Pancreas (tissue), 10 donors: ENCODE results near the gene HES2. TPM values are rescaled to one million over a fixed set of nuclear protein-coding genes. Genes with fewer than 3 reads are reported as not detected.
"Not testable (repeated sequence)": the region's sequence is repeated elsewhere in the genome, so short reads cannot be mapped to it uniquely, and the experiment has no call there.

Source experiments
- ATAC-seq, 4 donors: fragments of 200-7000 bp; cut with Tn5 transposase; one replicate each; pipeline versions ENCODE4 v1.8.0 to v1.9.1; 2020; ENCODE audit warnings: mild to moderate bottlenecking in 4 of 4, moderate library complexity in 4 of 4
- DNase-seq, 6 donors: peaks; one replicate each; pipeline ENCODE4 v3.0.0-alpha.2; 2020
- FAIRE-seq: peaks from 2 replicates; lab custom pipeline; 2012; peaks lifted over from hg19 to GRCh38; lab: Jason Lieb, UNC
- H3K27ac ChIP-seq, 4 donors: fragments of 200-600 bp; sonication (generic); 1 replicate in 3 of 4; 2 replicates in 1 of 4; pipeline versions ENCODE4 v1.5.0 to v1.8.0; 2020
- H3K27me3 ChIP-seq, 4 donors: fragments of 200-600 bp; one replicate each; pipeline ENCODE4 v1.8.0; 2021
- H3K36me3 ChIP-seq, 3 donors: fragments of 200-600 bp; sonication (generic) in 1 of 3; one replicate each; pipeline versions ENCODE4 v1.5.0 to v1.8.0; 2020 to 2021
- H3K4me1 ChIP-seq, 3 donors: fragments of 200-600 bp; one replicate each; pipeline ENCODE4 v1.8.0; 2021
- H3K4me3 ChIP-seq, 4 donors: fragments of 200-600 bp; sonication (generic) in 2 of 4; one replicate each; pipeline versions ENCODE4 v1.5.0 to v1.8.0; 2020 to 2021
- H3K9me3 ChIP-seq, 4 donors: fragments of 200-600 bp; one replicate each; pipeline ENCODE4 v1.8.0; 2021
- WGBS, 2 donors: extraction: QIAGEN DNeasy Blood & Tissue Kit; methylation state at CpG; one replicate each; pipeline ENCODE4 v1.1.7; 2013; 5-methylcytosine and 5-hydroxymethylcytosine counted together
- intact Hi-C, 3 donors: fragments of 100-400 bp; cut with DNase I; formaldehyde crosslinking; loops; one replicate each; pipeline versions ENCODE4 v1.11.1 to v1.14.2; 2022
- microRNA-seq, 2 donors: library from miRNA; unstranded; fragments of <30 nt; microRNA quantifications; one replicate each; pipeline versions ENCODE4 to v1.1.0, GENCODE V29; 2019 to 2020
- polyA plus RNA-seq, 2 donors: library from polyadenylated mRNA; stranded (reverse); fragments of 200-250 nt; gene quantifications; one replicate each; pipeline ENCODE4 v1.2.3, GENCODE V29; 2013
- total RNA-seq, 6 donors: library from RNA; stranded (reverse); fragmentation: NEBNext Ultra II Directional in 4 of 6; extraction: Animal tissue kit (Norgen Biotek cat#: 25700) in 4 of 6; gene quantifications; one replicate each; pipeline versions ENCODE4 v1.2.1 to v1.2.4, GENCODE V29; 2021 to 2023
- TF ChIP-seq, protein P1 (sequence below), 4 donors: fragments of 200-600 bp; sonication (generic) in 3 of 4; IDR thresholded peaks; one replicate each; pipeline versions ENCODE4 v1.5.0 to v1.8.0; 2021; ENCODE audit warnings: antibody characterized with exemption in 4 of 4
- donor health status: healthy with polysubstance abuse.
- donor health status: DM: no; HTN: no; CAD: no; lungs with moderate emphysema.
- donor health status: DM: no; HTN: no; CAD: no.
- donor health status: control.
- donor health status: control.
- donor health status: Bipolar disorder and iron deficiency.
- donor health status: DM: yes; HTN: yes; CAD: no.
- donor health status: DM: no; HTN: no; CAD: no.
- donor health status: DM: no; HTN: no; CAD: no.
- donor health status: DM: yes; HTN: yes; CAD: no.

Gene HES2
- total and polyA plus RNA-seq, 8 donors: 0.03 to 0.31 (median 0.09) TPM; not detected in 5

DNA sequence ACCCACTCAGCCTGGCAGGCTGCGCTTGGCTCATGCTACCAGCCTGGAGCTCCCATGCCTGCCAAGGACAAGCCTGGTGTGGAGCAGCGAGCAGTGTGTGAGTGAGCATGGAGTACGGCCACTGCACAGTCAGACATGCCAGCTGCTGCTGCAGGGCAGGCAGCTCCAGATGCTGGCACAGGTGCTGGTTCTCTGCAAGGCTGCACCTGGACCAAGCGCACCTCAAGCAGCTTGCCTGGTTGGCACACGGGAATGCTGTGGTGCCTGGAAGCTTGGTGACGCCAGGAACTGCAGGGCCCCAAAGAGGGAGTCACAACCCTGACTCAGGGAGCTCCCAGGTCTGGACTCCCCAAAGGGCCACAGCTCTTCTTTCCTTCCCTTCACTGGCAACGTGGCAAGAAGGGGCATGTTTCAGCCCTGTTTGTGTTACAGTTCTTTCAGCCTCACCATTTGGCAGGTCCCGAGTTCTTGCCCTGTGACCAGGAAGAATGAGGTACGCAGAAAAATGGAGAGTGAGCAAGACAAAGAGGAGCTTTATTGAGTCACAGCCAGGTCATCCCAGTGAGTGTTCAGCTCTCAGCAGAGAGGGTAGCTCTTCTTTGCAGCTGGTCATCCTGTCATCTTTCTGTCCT is 52.2 kb downstream of the HES2 start:
- ATAC-seq (peak; percentile 63 to 84 (median 78)), DNase-seq (peak in 4 of 6 donors; percentile 56 to 75 (median 67)), FAIRE-seq (no peak)
- 63 to 69% methylated on average over 9 of the region's 9 CpGs for WGBS, 2 donors
- no peak overlapping the region for H3K27ac ChIP-seq
- H3K9me3 ChIP-seq: no peaks in the 10 kb centered on the region
- intact Hi-C loops: no loop called here
- TF ChIP-seq, protein P1, sequence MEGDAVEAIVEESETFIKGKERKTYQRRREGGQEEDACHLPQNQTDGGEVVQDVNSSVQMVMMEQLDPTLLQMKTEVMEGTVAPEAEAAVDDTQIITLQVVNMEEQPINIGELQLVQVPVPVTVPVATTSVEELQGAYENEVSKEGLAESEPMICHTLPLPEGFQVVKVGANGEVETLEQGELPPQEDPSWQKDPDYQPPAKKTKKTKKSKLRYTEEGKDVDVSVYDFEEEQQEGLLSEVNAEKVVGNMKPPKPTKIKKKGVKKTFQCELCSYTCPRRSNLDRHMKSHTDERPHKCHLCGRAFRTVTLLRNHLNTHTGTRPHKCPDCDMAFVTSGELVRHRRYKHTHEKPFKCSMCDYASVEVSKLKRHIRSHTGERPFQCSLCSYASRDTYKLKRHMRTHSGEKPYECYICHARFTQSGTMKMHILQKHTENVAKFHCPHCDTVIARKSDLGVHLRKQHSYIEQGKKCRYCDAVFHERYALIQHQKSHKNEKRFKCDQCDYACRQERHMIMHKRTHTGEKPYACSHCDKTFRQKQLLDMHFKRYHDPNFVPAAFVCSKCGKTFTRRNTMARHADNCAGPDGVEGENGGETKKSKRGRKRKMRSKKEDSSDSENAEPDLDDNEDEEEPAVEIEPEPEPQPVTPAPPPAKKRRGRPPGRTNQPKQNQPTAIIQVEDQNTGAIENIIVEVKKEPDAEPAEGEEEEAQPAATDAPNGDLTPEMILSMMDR (IDR thresholded peaks at IDR 0.05): no peak
- H3K4me1 ChIP-seq: no peaks in the 10 kb centered on the region
- H3K36me3 ChIP-seq: no peaks in the 10 kb centered on the region
- H3K27me3 ChIP-seq: no peaks in the 10 kb centered on the region
- H3K4me3 ChIP-seq: no peak overlapping the region

DNA sequence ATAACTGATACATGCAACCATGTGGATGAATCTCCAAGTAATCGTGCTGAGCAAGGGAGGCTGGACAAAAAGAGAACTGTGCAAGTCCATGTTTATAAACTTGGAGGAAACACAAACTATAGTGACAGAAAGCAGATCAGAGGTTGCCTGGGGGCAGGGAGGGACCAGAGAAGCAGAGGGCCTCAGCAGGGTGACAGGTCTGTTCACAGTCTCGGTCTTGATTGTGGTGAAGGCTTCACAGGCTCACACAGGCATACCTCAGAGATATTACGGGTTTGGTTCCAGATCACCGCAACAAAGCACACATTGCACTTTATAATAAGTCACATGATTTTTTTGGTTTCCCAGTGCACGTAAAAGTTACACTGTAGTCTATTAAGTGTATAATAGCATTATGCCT is 54.7 kb downstream of the HES2 start:
- no peaks in the 10 kb centered on the region for H3K9me3 ChIP-seq
- peaks cover 4 to 8% (median 6%) of the 10 kb centered on the region in 3 donors for H3K4me1 ChIP-seq
- ATAC-seq (no peak), FAIRE-seq (no peak), DNase-seq (no peak)
- TF ChIP-seq, protein P1 (IDR thresholded peaks at IDR 0.05): no peak
- H3K36me3 ChIP-seq: no peaks in the 10 kb centered on the region
- no peaks in the 10 kb centered on the region for H3K27me3 ChIP-seq
- 89 to 94% methylated on average over 5 of the region's 5 CpGs for whole genome bisulfite sequencing, 2 donors
- H3K4me3 ChIP-seq: no peak overlapping the region
- no peak overlapping the region for H3K27ac ChIP-seq
- intact Hi-C loops: no loop called here

GRCh38 chr1:6363085-6363884 is 56.4 kb downstream of the HES2 start:
- intact Hi-C loops, FAIRE-seq, H3K9me3 ChIP-seq, H3K4me3 ChIP-seq, H3K36me3 ChIP-seq, H3K27ac ChIP-seq, H3K27me3 ChIP-seq: not testable (repeated sequence)
- peak in 1 of 4 donors; percentile 17 for ATAC-seq
- peak in 4 of 6 donors; percentile 63 to 85 (median 72) for DNase-seq
- 40 to 42% methylated on average over 20 of the region's 20 CpGs for WGBS, 2 donors
- TF ChIP-seq, protein P1 (IDR thresholded peaks at IDR 0.05): peak; percentile 41 to 63 (median 54)
- peaks cover 8 to 24% (median 21%) of the 10 kb centered on the region in 3 donors for H3K4me1 ChIP-seq

Small RNAs within 50 kb of the gene (microRNA-seq; reads per million reads assigned to microRNA genes)
- gene MIR4252: 0 reads per million in 2 donors

Other genes with a start within 250 kb of the HES2 start
- gene CHD5, start 239.6 kb downstream of the HES2 start, total RNA-seq: under 1 TPM; 0.09 to 0.46 (median 0.27) TPM
- gene CHD5, start 239.6 kb downstream of the HES2 start, polyA plus RNA-seq: 1 to 10 TPM; 1.2 to 2.9 TPM
- gene RPL22, start 220.3 kb downstream of the HES2 start, total RNA-seq: 100 to 1,000 TPM; 186 to 264 (median 221) TPM
- 100 to 1,000 TPM; 252 to 378 TPM for gene RPL22, start 220.3 kb downstream of the HES2 start, polyA plus RNA-seq
- gene RNF207, start 213.8 kb downstream of the HES2 start, total RNA-seq: 10 to 100 TPM in 5 of 6 donors, 1 to 10 TPM in 1; 7.1 to 21.6 (median 12.5) TPM
- 10 to 100 TPM; 26.2 to 52.8 TPM for gene RNF207, start 213.8 kb downstream of the HES2 start, polyA plus RNA-seq
- gene ICMT, start 184.0 kb downstream of the HES2 start, total RNA-seq: 10 to 100 TPM; 13.4 to 26.4 (median 21.5) TPM
- gene ICMT, start 184.0 kb downstream of the HES2 start, polyA plus RNA-seq: 10 to 100 TPM in 1 of 2 donors, 1 to 10 TPM in 1; 8.3 to 16.0 TPM
- not detected for gene HES3, start 175.7 kb downstream of the HES2 start, total RNA-seq
- not detected for gene HES3, start 175.7 kb downstream of the HES2 start, polyA plus RNA-seq
- gene GPR153, start 158.8 kb downstream of the HES2 start, total RNA-seq: 1 to 10 TPM in 2 of 6 donors, under 1 TPM in 4; 0.19 to 5.1 (median 0.78) TPM
- gene GPR153, start 158.8 kb downstream of the HES2 start, polyA plus RNA-seq: 1 to 10 TPM in 1 of 2 donors, under 1 TPM in 1; 0.99 to 1.0 TPM
- gene ACOT7, start 26.2 kb downstream of the HES2 start, total RNA-seq: 1 to 10 TPM; 3.1 to 7.6 (median 5.2) TPM
- gene ACOT7, start 26.2 kb downstream of the HES2 start, polyA plus RNA-seq: 1 to 10 TPM; 3.8 to 7.0 TPM
- gene ESPN, start 4.9 kb upstream of the HES2 start, total RNA-seq: 1 to 10 TPM in 1 of 6 donors, under 1 TPM in 5; 0.31 to 2.5 (median 0.68) TPM
- gene ESPN, start 4.9 kb upstream of the HES2 start, polyA plus RNA-seq: under 1 TPM; 0.28 to 0.99 TPM
- 1 to 10 TPM in 5 of 6 donors, under 1 TPM in 1; 0.98 to 2.9 (median 2.4) TPM for gene TNFRSF25, start 46.3 kb upstream of the HES2 start, total RNA-seq
- 10 to 100 TPM; 13.4 to 26.7 TPM for gene TNFRSF25, start 46.3 kb upstream of the HES2 start, polyA plus RNA-seq
- 1 to 10 TPM; 1.5 to 3.9 (median 2.6) TPM for gene PLEKHG5, start 71.7 kb upstream of the HES2 start, total RNA-seq
- gene PLEKHG5, start 71.7 kb upstream of the HES2 start, polyA plus RNA-seq: 1 to 10 TPM; 6.2 to 7.3 TPM
- 10 to 100 TPM; 10.3 to 15.1 (median 12.6) TPM for gene NOL9, start 134.6 kb upstream of the HES2 start, total RNA-seq
- gene NOL9, start 134.6 kb upstream of the HES2 start, polyA plus RNA-seq: 1 to 10 TPM; 7.5 to 8.0 TPM
- gene TAS1R1, start 135.4 kb upstream of the HES2 start, total RNA-seq: not detected
- not detected for gene TAS1R1, start 135.4 kb upstream of the HES2 start, polyA plus RNA-seq
- gene ZBTB48, start 160.1 kb upstream of the HES2 start, total RNA-seq: 10 to 100 TPM; 15.2 to 25.1 (median 16.9) TPM
- 100 to 1,000 TPM; 118 to 143 TPM for gene ZBTB48, start 160.1 kb upstream of the HES2 start, polyA plus RNA-seq
- 10 to 100 TPM; 10.8 to 31.3 (median 18.4) TPM for gene KLHL21, start 182.9 kb upstream of the HES2 start, total RNA-seq
- 10 to 100 TPM; 11.3 to 13.7 TPM for gene KLHL21, start 182.9 kb upstream of the HES2 start, polyA plus RNA-seq
- 1 to 10 TPM; 4.0 to 8.3 (median 4.7) TPM for gene PHF13, start 193.8 kb upstream of the HES2 start, total RNA-seq
- 1 to 10 TPM; 4.5 to 8.0 TPM for gene PHF13, start 193.8 kb upstream of the HES2 start, polyA plus RNA-seq
- gene THAP3, start 204.9 kb upstream of the HES2 start, total RNA-seq: 10 to 100 TPM in 1 of 6 donors, 1 to 10 TPM in 5; 6.9 to 11.6 (median 8.9) TPM
- 10 to 100 TPM; 21.9 to 28.0 TPM for gene THAP3, start 204.9 kb upstream of the HES2 start, polyA plus RNA-seq